OCI-LY7 (cell line): Measurements from ENCODE around the gene MVB12B. TPM values are rescaled to one million over a fixed set of nuclear protein-coding genes. Genes with fewer than 3 reads are reported as not detected.

Experiments used
- BruUV-seq: library from RNA; stranded (reverse); fragments of 400-500 nt; replicated peaks from 2 replicates; lab custom pipeline; 2021; lab: Mats Ljungman, UMichigan
- CTCF ChIA-PET: fragments of 300-600 bp; sonication (Branson Sonifier 250); formaldehyde crosslinking; loops from one replicate; lab custom pipeline; 2022; ENCODE audit warnings: antibody characterized with exemption; ENCODE audit not compliant: unreplicated experiment; lab: Charles Lee
- POLR2A ChIA-PET: fragments of 300-600 bp; sonication (Branson Sonifier 250); formaldehyde crosslinking; loops from one replicate; lab custom pipeline; 2022; ENCODE audit warnings: antibody characterized with exemption; lab: Charles Lee
- DNase-seq: peaks from one replicate; pipeline ENCODE4 v3.0.0-alpha.2; 2015; ENCODE audit warnings: low spot score
- H2AFZ ChIP-seq: fragments of 200-600 bp; sonication (generic), shearing (Covaris generic); 2 replicates; pipeline ENCODE4 v1.6.1; 2014; ENCODE audit warnings: mild to moderate bottlenecking, antibody characterized with exemption, low read length, moderate library complexity
- H3K27ac ChIP-seq: fragments of 200-600 bp; sonication (generic); 2 replicates; pipeline ENCODE4 v1.5.1; 2014; ENCODE audit warnings: mixed run types, low read depth, mild to moderate bottlenecking, moderate library complexity, low read length, inconsistent platforms; ENCODE audit not compliant: poor library complexity, severe bottlenecking
- H3K36me3 ChIP-seq: fragments of 200-600 bp; sonication (generic); 2 replicates; pipeline ENCODE4 v1.6.1; 2014; ENCODE audit warnings: mild to moderate bottlenecking, antibody characterized with exemption, low read length, moderate library complexity, mixed read lengths; ENCODE audit not compliant: insufficient read depth
- H3K4me1 ChIP-seq: fragments of 200-600 bp; sonication (generic); 2 replicates; pipeline ENCODE4 v1.5.1; 2014; ENCODE audit warnings: mild to moderate bottlenecking, low read length; ENCODE audit not compliant: insufficient read depth, poor library complexity, severe bottlenecking
- H3K4me2 ChIP-seq: fragments of 200-600 bp; sonication (generic); 2 replicates; pipeline ENCODE4 v1.6.1; 2014; ENCODE audit warnings: mild to moderate bottlenecking, low read length
- H3K4me3 ChIP-seq: fragments of 200-600 bp; sonication (generic); 2 replicates; pipeline ENCODE4 v1.5.1; 2014; ENCODE audit warnings: mild to moderate bottlenecking, low read depth, low read length; ENCODE audit not compliant: poor library complexity, severe bottlenecking
- H3K79me2 ChIP-seq: fragments of 200-600 bp; sonication (generic); 2 replicates; pipeline ENCODE4 v1.6.1; 2016; ENCODE audit warnings: low read depth, mild to moderate bottlenecking, low read length, moderate library complexity, mixed read lengths; ENCODE audit not compliant: insufficient read depth
- H3K9me2 ChIP-seq: fragments of 200-600 bp; sonication (generic); 2 replicates; pipeline ENCODE4 v1.6.1; 2016; ENCODE audit warnings: mild to moderate bottlenecking, low read length, mixed read lengths; ENCODE audit not compliant: insufficient read depth
- H3K9me3 ChIP-seq: fragments of 200-600 bp; sonication (generic); 2 replicates; pipeline ENCODE4 v1.6.1; 2014; ENCODE audit warnings: mild to moderate bottlenecking, mixed run types, low read length, mixed read lengths
- H4K20me1 ChIP-seq: fragments of 200-600 bp; sonication (generic); 2 replicates; pipeline ENCODE4 v1.6.1; 2014; ENCODE audit warnings: mild to moderate bottlenecking, antibody characterized with exemption, low read length, moderate library complexity, mixed read lengths; ENCODE audit not compliant: insufficient read depth
- CTCF ChIP-seq: fragments of 200-600 bp; sonication (generic); conservative IDR thresholded peaks from 2 replicates; pipeline ENCODE4 v1.5.1; 2014; ENCODE audit warnings: mild to moderate bottlenecking, antibody characterized with exemption, low read length, moderate library complexity, mixed read lengths
- EZH2phosphoT487 ChIP-seq: fragments of 200-600 bp; sonication (generic); IDR thresholded peaks from 2 replicates; pipeline ENCODE4 v1.6.1; 2018; ENCODE audit warnings: low read depth, borderline replicate concordance, mild to moderate bottlenecking, mixed run types, antibody characterized with exemption, low read length, moderate library complexity, mixed read lengths
- intact Hi-C: fragments of 100-400 bp; cut with micrococcal nuclease; formaldehyde crosslinking; loops from one replicate; pipeline ENCODE4 v1.10.0; 2022; ENCODE audit not compliant: unreplicated experiment
- total RNA-seq, 2 experiments: library from RNA; depleted of rRNA in 1 of 2; stranded (reverse); fragments of >200 nt in 1 of 2; shearing (Covaris generic) in 1 of 2; gene quantifications; 2 replicates each; pipeline ENCODE4 v1.2.3, GENCODE V29; 2014 to 2022

MVB12B gene
- total RNA-seq, 2 experiments from 2014 or later, result 1.3 TPM; not detected in 1

GRCh38 chr9:126304207-126304970 is 22.2 kb upstream of the MVB12B start:
- H4K20me1 ChIP-seq, result no peaks in the 10 kb centered on the region
- no peaks in the 10 kb centered on the region for H3K9me2 ChIP-seq
- ChIA-PET POLR2A (interaction anchor here (0.6 to 1.0 kb wide), 2 partner anchors 14 to 98 kb away, joined by 3 read pairs; no protein-coding TSS in a partner anchor), CTCF (no interaction called here)
- BruUV-seq, result no TSS peak
- H3K9me3 ChIP-seq, result no peaks in the 10 kb centered on the region
- no peak overlapping the region for H3K4me3 ChIP-seq
- H3K4me2 ChIP-seq, result no peak overlapping the region
- H3K79me2 ChIP-seq, result no peaks in the 10 kb centered on the region
- no peaks in the 10 kb centered on the region for H3K4me1 ChIP-seq
- H3K36me3 ChIP-seq, result no peaks in the 10 kb centered on the region
- no peak overlapping the region for H3K27ac ChIP-seq
- no peak for DNase-seq
- intact Hi-C loops, result no loop called here
- TF ChIP-seq CTCF (no peak), EZH2phosphoT487 (no peak)
- no peak overlapping the region for H2AFZ ChIP-seq

GRCh38 chr9:126304971-126305320 is 21.7 kb upstream of the MVB12B start:
- Histone ChIP-seq H3K79me2 (no peaks in the 10 kb centered on the region), H3K4me2 (no peak overlapping the region), H2AFZ (no peak overlapping the region), H4K20me1 (no peaks in the 10 kb centered on the region), H3K4me1 (no peaks in the 10 kb centered on the region), H3K27ac (no peak overlapping the region), H3K9me3 (no peaks in the 10 kb centered on the region), H3K9me2 (no peaks in the 10 kb centered on the region), H3K36me3 (no peaks in the 10 kb centered on the region), H3K4me3 (no peak overlapping the region)
- intact Hi-C loops, result no loop called here
- DNase-seq, result no peak
- ChIA-PET CTCF (no interaction called here), POLR2A (interaction anchor here (0.6 to 1.0 kb wide), 2 partner anchors 13 to 98 kb away, joined by 3 read pairs; no protein-coding TSS in a partner anchor)
- BruUV-seq, result no TSS peak
- TF ChIP-seq EZH2phosphoT487 (no peak), CTCF (no peak)

- no peak overlapping the region for H3K4me3 ChIP-seq
- intact Hi-C loops, result no loop called here
- H3K27ac ChIP-seq, result no peak overlapping the region
- no peaks in the 10 kb centered on the region for H3K9me3 ChIP-seq
- no peak overlapping the region for H3K4me2 ChIP-seq
- no peak overlapping the region for H2AFZ ChIP-seq
- H3K9me2 ChIP-seq, result no peaks in the 10 kb centered on the region
- ChIA-PET POLR2A (no interaction called here), CTCF (no interaction called here)
- BruUV-seq, result no TSS peak
- H4K20me1 ChIP-seq, result no peaks in the 10 kb centered on the region
- no peaks in the 10 kb centered on the region for H3K79me2 ChIP-seq
- TF ChIP-seq EZH2phosphoT487 (no peak), CTCF (no peak)
- H3K36me3 ChIP-seq, result no peaks in the 10 kb centered on the region
- DNase-seq, result no peak
- H3K4me1 ChIP-seq, result no peaks in the 10 kb centered on the region
Observed at GRCh38 chr9:126306071-126306647, 20.5 kb upstream of the MVB12B start.
